Gastroesophageal sphincter (tissue), 4 donors: ENCODE data around the gene CCL2. TPM values are rescaled to one million over a fixed set of nuclear protein-coding genes. Genes with fewer than 3 reads are reported as not detected.

Experiments used
- ATAC-seq: fragments of 150-250 bp; one replicate; pipeline ENCODE4 v1.9.1; 2016; ENCODE audit warnings: mild to moderate bottlenecking, moderate library complexity
- H3K27ac ChIP-seq, 4 donors: fragments of 200-600 bp; sonication (generic) in 3 of 4; 1 replicate in 3 of 4; 2 replicates in 1 of 4; pipeline ENCODE4 v1.5.1; 2016 to 2019
- H3K27me3 ChIP-seq: fragments of 200-600 bp; sonication (generic); one replicate; pipeline ENCODE4 v1.5.1; 2019
- H3K36me3 ChIP-seq, 2 donors: fragments of 200-600 bp; sonication (generic); one replicate each; pipeline ENCODE4 v1.5.1; 2019; ENCODE audit warnings: control low read depth in 1 of 2
- H3K4me1 ChIP-seq, 3 donors: fragments of 200-600 bp; sonication (generic); 1 replicate in 2 of 3; 2 replicates in 1 of 3; pipeline ENCODE4 v1.5.1; 2016 to 2019; ENCODE audit warnings: control low read depth in 2 of 3
- H3K4me3 ChIP-seq, 2 donors: fragments of 200-600 bp; sonication (generic); one replicate each; pipeline ENCODE4 v1.5.1; 2019; ENCODE audit warnings: mild to moderate bottlenecking in 1 of 2, moderate library complexity in 1 of 2
- H3K9me3 ChIP-seq, 3 donors: fragments of 200-600 bp; sonication (generic); one replicate each; pipeline ENCODE4 v1.5.1; 2017 to 2019; ENCODE audit warnings: control low read depth in 2 of 3
- CTCF ChIP-seq, 4 experiments: fragments of 200-600 bp in 2 of 4; fragments of 450-650 bp in 2 of 4; sonication (generic) in 1 of 4; IDR thresholded peaks; one replicate each; pipeline ENCODE4 v1.5.1; 2017 to 2019; ENCODE audit warnings: antibody characterized with exemption in 4 of 4, mild to moderate bottlenecking in 2 of 4, moderate library complexity in 2 of 4
- EP300 ChIP-seq: sonication (generic); formaldehyde crosslinking; IDR thresholded peaks from one replicate; pipeline ENCODE4 v1.6.1; 2017; ENCODE audit warnings: antibody characterized with exemption, mild to moderate bottlenecking
- POLR2A ChIP-seq, 2 donors: fragments of 450-650 bp; IDR thresholded peaks; one replicate each; pipeline ENCODE4 v1.6.1; 2017; ENCODE audit warnings: antibody characterized with exemption in 2 of 2, mild to moderate bottlenecking in 2 of 2, moderate library complexity in 1 of 2
- POLR2AphosphoS5 ChIP-seq: sonication (generic); formaldehyde crosslinking; IDR thresholded peaks from one replicate; pipeline ENCODE4 v1.6.1; 2017; ENCODE audit warnings: antibody characterized with exemption
- WGBS, 2 donors: methylation state at CpG; one replicate each; pipeline ENCODE4 v1.1.5; 2018; ENCODE audit warnings: low coverage in 1 of 2; 5-methylcytosine and 5-hydroxymethylcytosine counted together
- total RNA-seq, 4 donors: library from RNA; depleted of rRNA; stranded (reverse); fragments of >200 nt; gene quantifications; one replicate each; pipeline ENCODE4 v1.1.0, GENCODE V29; 2016

The CCL2 gene
- total RNA-seq, 4 donors from 2014 or later: 5.0 to 121 (median 20.9) TPM

GRCh38 chr17:34249061-34249460 lies 6.0 kb upstream of the CCL2 start:
- TF ChIP-seq POLR2A (IDR thresholded peaks at IDR 0.05) (no peak), CTCF (IDR thresholded peaks at IDR 0.05) (no peak), EP300 (no peak), POLR2AphosphoS5 (no peak)
- Histone ChIP-seq H3K9me3 (no peaks in the 10 kb centered on the region), H3K27me3 (no peaks in the 10 kb centered on the region), H3K27ac (peak overlapping the region; percentile 49 to 92 (median 80)), H3K4me1 (peaks cover 45 to 68% (median 56%) of the 10 kb centered on the region in 3 donors), H3K36me3 (no peaks in the 10 kb centered on the region), H3K4me3 (no peak overlapping the region)
- 38% methylated on average over 1 of the region's 1 CpG; no CpG with 5 or more reads in 1 of the 2 donors for WGBS, 2 donors
- ATAC-seq: no peak

- ATAC-seq: no peak
- TF ChIP-seq POLR2AphosphoS5 (no peak), EP300 (no peak)
- Histone ChIP-seq H3K27me3 (no peaks in the 10 kb centered on the region), H3K27ac (peak overlapping the region; percentile 49 to 92 (median 80)), H3K4me1 (peaks cover 49 to 72% (median 59%) of the 10 kb centered on the region in 3 donors), H3K4me3 (no peak overlapping the region), H3K9me3 (no peaks in the 10 kb centered on the region), H3K36me3 (no peaks in the 10 kb centered on the region)
- WGBS, 2 donors: 0% methylated on average over 1 of the region's 1 CpG; no CpG with 5 or more reads in 1 of the 2 donors
These were observed 5.6 kb upstream of the CCL2 start for GRCh38 chr17:34249478-34249877.

DNA sequence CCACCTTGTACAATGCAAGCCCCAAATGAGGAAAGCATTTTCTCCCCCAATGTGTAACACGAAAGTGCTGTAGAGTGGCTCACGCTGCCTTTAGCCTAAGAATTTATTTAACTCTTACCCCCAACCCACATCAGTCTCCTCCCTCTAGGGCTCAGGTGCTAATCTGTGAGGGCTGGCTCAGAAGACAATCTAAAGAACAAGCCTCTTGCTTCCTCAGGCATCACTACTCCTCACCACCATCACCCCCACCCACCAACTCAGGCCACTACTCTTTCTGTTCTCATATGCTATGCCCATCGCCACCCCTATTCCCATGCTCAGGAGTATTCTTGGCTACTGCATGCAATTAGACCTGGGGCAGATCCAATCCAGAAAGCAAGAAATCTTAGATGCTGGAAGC lies 3.9 kb upstream of the CCL2 start:
- H3K4me3 ChIP-seq: no peak overlapping the region
- TF ChIP-seq POLR2AphosphoS5 (no peak), CTCF (IDR thresholded peaks at IDR 0.05) (no peak), EP300 (no peak), POLR2A (IDR thresholded peaks at IDR 0.05) (no peak)
- WGBS, 2 donors: 92 to 95% methylated on average over 2 to 3 of the region's 3 CpGs
- H3K9me3 ChIP-seq: no peaks in the 10 kb centered on the region
- H3K4me1 ChIP-seq: peaks cover 52 to 89% (median 70%) of the 10 kb centered on the region in 3 donors
- peak overlapping the region in 3 of 4 donors; percentile 76 to 92 (median 84) for H3K27ac ChIP-seq
- no peak for ATAC-seq
- H3K27me3 ChIP-seq: no peaks in the 10 kb centered on the region
- no peaks in the 10 kb centered on the region for H3K36me3 ChIP-seq

DNA sequence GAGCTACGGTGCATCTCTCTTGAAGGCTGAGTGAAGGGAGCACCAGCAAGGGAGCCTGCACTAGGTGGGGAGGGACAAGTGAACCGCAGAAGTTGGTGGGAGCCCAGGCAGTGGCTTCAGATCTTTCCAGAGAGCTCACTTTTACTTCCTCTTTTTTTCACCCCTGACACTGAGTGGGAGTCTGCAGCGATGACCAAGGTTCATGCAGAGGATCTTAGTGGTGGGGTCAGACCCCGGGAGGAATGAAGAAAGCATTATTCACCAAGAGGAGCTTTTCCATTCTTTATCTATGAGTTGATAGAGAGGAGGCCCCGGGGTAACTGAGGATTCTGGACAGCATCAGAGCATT lies 3.0 kb upstream of the CCL2 start:
- WGBS, 2 donors: 22 to 40% methylated on average over 1 to 3 of the region's 5 CpGs
- no peaks in the 10 kb centered on the region for H3K9me3 ChIP-seq
- H3K4me3 ChIP-seq: no peak overlapping the region
- no peaks in the 10 kb centered on the region for H3K36me3 ChIP-seq
- peak; percentile 6 for ATAC-seq
- H3K27ac ChIP-seq: peak overlapping the region; percentile 84 to 92 (median 88)
- no peak for TF ChIP-seq CTCF (IDR thresholded peaks at IDR 0.05)
- no peak for TF ChIP-seq POLR2AphosphoS5
- TF ChIP-seq EP300: no peak
- no peak for TF ChIP-seq POLR2A (IDR thresholded peaks at IDR 0.05)
- no peaks in the 10 kb centered on the region for H3K27me3 ChIP-seq
- peaks cover 52 to 96% (median 70%) of the 10 kb centered on the region in 3 donors for H3K4me1 ChIP-seq

DNA sequence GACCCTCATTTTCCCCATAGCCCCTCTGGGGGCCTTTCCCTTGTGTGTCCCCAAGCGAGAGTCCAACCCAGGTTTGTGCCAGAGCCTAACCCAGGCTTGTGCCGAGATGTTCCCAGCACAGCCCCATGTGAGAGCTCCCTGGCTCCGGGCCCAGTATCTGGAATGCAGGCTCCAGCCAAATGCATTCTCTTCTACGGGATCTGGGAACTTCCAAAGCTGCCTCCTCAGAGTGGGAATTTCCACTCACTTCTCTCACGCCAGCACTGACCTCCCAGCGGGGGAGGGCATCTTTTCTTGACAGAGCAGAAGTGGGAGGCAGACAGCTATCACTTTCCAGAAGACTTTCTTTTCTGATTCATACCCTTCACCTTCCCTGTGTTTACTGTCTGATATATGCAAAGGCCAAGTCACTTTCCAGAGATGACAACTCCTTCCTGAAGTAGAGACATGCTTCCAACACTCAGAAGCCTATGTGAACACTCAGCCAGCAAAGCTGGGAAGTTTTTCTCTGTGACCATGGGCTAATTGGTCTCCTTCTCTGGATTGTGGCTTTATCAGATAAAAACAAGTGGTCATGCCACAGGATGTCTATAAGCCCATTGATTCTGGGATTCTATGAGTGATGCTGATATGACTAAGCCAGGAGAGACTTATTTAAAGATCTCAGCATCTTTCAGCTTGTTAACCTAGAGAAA lies 2.5 kb upstream of the CCL2 start:
- H3K27me3 ChIP-seq: no peaks in the 10 kb centered on the region
- WGBS, 2 donors: 0% methylated on average over 4 to 5 of the region's 6 CpGs

GRCh38 chr17:34253139-34253525 lies 2.0 kb upstream of the CCL2 start:
- H3K4me1 ChIP-seq: peaks cover 46 to 87% (median 65%) of the 10 kb centered on the region in 3 donors

More for the DNA sequence above, 2.5 kb upstream of the CCL2 start:
- no peaks in the 10 kb centered on the region for H3K36me3 ChIP-seq
- TF ChIP-seq POLR2A (IDR thresholded peaks at IDR 0.05) (no peak), POLR2AphosphoS5 (peak; percentile 97)
- ATAC-seq: peak; percentile 88
- H3K4me1 ChIP-seq: peaks cover 48 to 93% (median 68%) of the 10 kb centered on the region in 3 donors
- peak overlapping the region; percentile 84 to 92 (median 88) for H3K27ac ChIP-seq
- H3K4me3 ChIP-seq: no peak overlapping the region
- H3K9me3 ChIP-seq: no peaks in the 10 kb centered on the region

More at GRCh38 chr17:34253139-34253525, 2.0 kb upstream of the CCL2 start:
- WGBS, 2 donors: 68 to 84% methylated on average over 3 of the region's 3 CpGs
- H3K4me3 ChIP-seq: no peak overlapping the region
- ATAC-seq: no peak
- H3K36me3 ChIP-seq: no peaks in the 10 kb centered on the region
- TF ChIP-seq EP300: no peak
- TF ChIP-seq CTCF (IDR thresholded peaks at IDR 0.05): no peak
- peak; percentile 11 for TF ChIP-seq POLR2AphosphoS5
- no peak for TF ChIP-seq POLR2A (IDR thresholded peaks at IDR 0.05)
- H3K27me3 ChIP-seq: no peaks in the 10 kb centered on the region
- peak overlapping the region; percentile 84 to 92 (median 88) for H3K27ac ChIP-seq
- no peaks in the 10 kb centered on the region for H3K9me3 ChIP-seq
